HepG2 (cell line): Measurements from ENCODE around the gene UTRN. TPM values are rescaled to one million over a fixed set of nuclear protein-coding genes. Genes with fewer than 3 reads are reported as not detected.
A peak's percentile ranks its signal among the peaks of the same experiment; 100 is the strongest.

Source experiments
- ATAC-seq: fragments of 200-7000 bp; cut with Tn5 transposase; 3 replicates; pipeline ENCODE4 v1.9.1; 2020; ENCODE audit warnings: mild to moderate bottlenecking, moderate library complexity
- BruUV-seq: library from RNA; stranded (reverse); fragments of 400-500 nt; replicated peaks from 2 replicates; lab custom pipeline; 2021; lab: Mats Ljungman, UMichigan
- CTCF ChIA-PET: fragments of 300-600 bp; formaldehyde crosslinking; extraction: SDS; loops from one replicate; lab custom pipeline; 2021; ENCODE audit warnings: low total read pairs, inconsistent platforms, low intra/inter-chr PET ratio; lab: Yijun Ruan, JAX
- POLR2A ChIA-PET: fragments of 350-600 bp; sonication (Branson Sonifier 250); formaldehyde crosslinking; loops from one replicate; lab custom pipeline; 2020; ENCODE audit warnings: antibody characterized with exemption, inconsistent platforms; lab: Yijun Ruan, JAX
- DNase-seq: peaks from one replicate; pipeline ENCODE4 v3.0.0-alpha.2; 2015; ENCODE audit warnings: low spot score
- FAIRE-seq: peaks from 3 replicates; lab custom pipeline; 2011; peaks lifted over from hg19 to GRCh38; lab: Jason Lieb, UNC
- H2AFZ ChIP-seq: one replicate; pipeline ENCODE4 v1.6.1; 2011; ENCODE audit warnings: low read length, inconsistent platforms
- H3K27ac ChIP-seq: fragments of 300-600 bp; 3 replicates; pipeline ENCODE4 v1.8.0; 2011; ENCODE audit warnings: mixed run types, mild to moderate bottlenecking, mixed read lengths, low read length, inconsistent platforms; ENCODE audit not compliant: insufficient read depth; ENCODE audit errors: extremely low read length
- H3K27me3 ChIP-seq, 2 experiments: fragments of 200-600 bp in 1 of 2; 2 replicates in 1 of 2; 3 replicates in 1 of 2; pipeline versions ENCODE4 v1.6.0 to v1.8.0; 2011; ENCODE audit warnings: low read length in 2 of 2, mild to moderate bottlenecking in 2 of 2, moderate library complexity in 2 of 2, inconsistent platforms in 1 of 2; ENCODE audit not compliant: insufficient read depth in 2 of 2, control insufficient read depth in 1 of 2
- H3K36me3 ChIP-seq, 2 experiments: fragments of 200-600 bp in 1 of 2; replicated peaks in 1 of 2; 2 replicates in 1 of 2; 3 replicates in 1 of 2; pipeline versions ENCODE4 v1.5.1 to v1.8.0; 2011; ENCODE audit warnings: low read length in 2 of 2, inconsistent platforms in 1 of 2; ENCODE audit not compliant: insufficient read depth in 2 of 2, control insufficient read depth in 1 of 2
- H3K4me1 ChIP-seq: 2 replicates; pipeline ENCODE4 v1.5.1; 2012; ENCODE audit warnings: low read length, inconsistent platforms; ENCODE audit not compliant: insufficient read depth
- H3K4me2 ChIP-seq: 2 replicates; pipeline ENCODE4 v1.6.0; 2011; ENCODE audit warnings: low read depth, low read length, inconsistent platforms
- H3K4me3 ChIP-seq, 3 experiments: fragments of 200-600 bp in 1 of 3; sonication (generic), shearing (Covaris generic) in 1 of 3; replicated peaks in 1 of 3; 2 replicates each; pipeline ENCODE4 v1.5.1; 2011 to 2016; ENCODE audit warnings: low read length in 3 of 3, inconsistent platforms in 2 of 3, low read depth in 2 of 3, mild to moderate bottlenecking in 2 of 3, control low read depth in 1 of 3, mixed read lengths in 1 of 3; ENCODE audit not compliant: insufficient read depth in 1 of 3
- H3K79me2 ChIP-seq: one replicate; pipeline ENCODE4 v1.6.1; 2011; ENCODE audit warnings: low read length, inconsistent platforms; ENCODE audit not compliant: insufficient read depth
- H3K9ac ChIP-seq: 2 replicates; pipeline ENCODE4 v1.6.0; 2011; ENCODE audit warnings: mild to moderate bottlenecking, low read depth, low read length, inconsistent platforms; ENCODE audit not compliant: insufficient read depth
- H3K9me3 ChIP-seq: 2 replicates; pipeline ENCODE4 v1.5.1; 2012; ENCODE audit warnings: mild to moderate bottlenecking, low read length
- H4K20me1 ChIP-seq: 2 replicates; pipeline ENCODE4 v1.6.0; 2011; ENCODE audit warnings: inconsistent platforms, mild to moderate bottlenecking, low read length, moderate library complexity; ENCODE audit not compliant: insufficient read depth
- ATF7 ChIP-seq, 2 experiments: fragments of 450-650 bp in 1 of 2; sonication (generic) in 1 of 2; formaldehyde crosslinking in 1 of 2; IDR thresholded peaks; 2 replicates each; pipeline versions ENCODE4 v1.4.0 to v1.6.1; 2016 to 2020; ENCODE audit warnings: antibody characterized with exemption in 1 of 2, mild to moderate bottlenecking in 1 of 2, missing genetic modification reagents in 1 of 2
- DNMT3B ChIP-seq: conservative IDR thresholded peaks from 2 replicates; pipeline ENCODE4 v1.6.1; 2016; ENCODE audit warnings: missing biosample characterization, control low read depth
- GTF2F1 ChIP-seq: fragments of 150-350 bp; IDR thresholded peaks from 2 replicates; pipeline ENCODE4 v1.6.1; 2014; ENCODE audit warnings: low read length
- HIVEP1 ChIP-seq: sonication (generic); formaldehyde crosslinking; IDR thresholded peaks from 2 replicates; pipeline ENCODE4 v1.4.0; 2020; ENCODE audit warnings: mild to moderate bottlenecking, missing genetic modification reagents
- HOXA7 ChIP-seq: sonication (generic); formaldehyde crosslinking; IDR thresholded peaks from 2 replicates; pipeline ENCODE4 v1.8.1; 2022; ENCODE audit warnings: mild to moderate bottlenecking, missing genetic modification reagents, moderate library complexity
- NFE2L2 ChIP-seq: fragments of 150-350 bp; IDR thresholded peaks from 2 replicates; pipeline ENCODE4 v1.6.1; 2014; ENCODE audit warnings: low read length
- RBM22 ChIP-seq: fragments of 200-400 bp; formaldehyde crosslinking; optimal IDR thresholded peaks from 2 replicates; pipeline ENCODE3; 2017; ENCODE audit warnings: mild to moderate bottlenecking, low read length, moderate library complexity
- TARDBP ChIP-seq: sonication (generic); formaldehyde crosslinking; IDR thresholded peaks from 2 replicates; pipeline ENCODE4 v1.8.0; 2022; ENCODE audit warnings: mild to moderate bottlenecking, missing genetic modification reagents
- TBL1XR1 ChIP-seq: fragments of 150-350 bp; IDR thresholded peaks from 2 replicates; pipeline ENCODE4 v1.6.1; 2014; ENCODE audit warnings: borderline replicate concordance, low read length; ENCODE audit not compliant: partially characterized antibody
- THRA ChIP-seq: sonication (generic); formaldehyde crosslinking; IDR thresholded peaks from 2 replicates; pipeline ENCODE4 v1.4.0; 2020; ENCODE audit warnings: missing genetic modification reagents, borderline replicate concordance
- ZKSCAN1 ChIP-seq: fragments of 150-350 bp; IDR thresholded peaks from 2 replicates; pipeline ENCODE4 v1.6.1; 2014; ENCODE audit warnings: low read length
- ZNF121 ChIP-seq: sonication (generic); formaldehyde crosslinking; IDR thresholded peaks from 2 replicates; pipeline ENCODE4 v1.5.0; 2020; ENCODE audit warnings: mild to moderate bottlenecking, missing genetic modification reagents
- ZNF639 ChIP-seq: conservative IDR thresholded peaks from 2 replicates; pipeline ENCODE4 v1.6.1; 2018; ENCODE audit warnings: missing genetic modification reagents
- ZNF747 ChIP-seq: sonication (generic); formaldehyde crosslinking; IDR thresholded peaks from 2 replicates; pipeline ENCODE4 v1.8.1; 2023; ENCODE audit warnings: missing genetic modification reagents, mild to moderate bottlenecking, borderline replicate concordance
- WGBS: methylation state at CpG from one replicate; pipeline ENCODE4 v1.1.6; 2017; ENCODE audit warnings: low lambda C conversion rate; 5-methylcytosine and 5-hydroxymethylcytosine counted together
- in situ Hi-C: cut with HindIII; loops from 2 replicates; pipeline ENCODE4 v1.10.0; 2017; ENCODE audit warnings: low pct_unique_long_range_greater_than_20kb; ENCODE audit not compliant: extremely low pct_ligation_motif_present
- intact Hi-C: fragments of 100-400 bp; cut with micrococcal nuclease; formaldehyde crosslinking; loops from one replicate; pipeline ENCODE4 v1.10.0; 2022; ENCODE audit not compliant: unreplicated experiment
- polyA plus RNA-seq, 8 experiments: library from polyadenylated mRNA; depleted of rRNA in 3 of 8; stranded (reverse) in 7 of 8; unstranded in 1 of 8; fragments of >200 nt; fragmentation: Illumina TruSeq in 4 of 8; extraction: Trizol in 4 of 8; gene quantifications; 2 replicates each; pipeline versions ENCODE4 v1.2.1 to v1.2.3, GENCODE V29; 2011 to 2016; ENCODE audit warnings: low read depth in 4 of 8, missing spikeins in 1 of 8, mixed read lengths in 1 of 8; ENCODE audit not compliant: insufficient read depth in 1 of 8
- total RNA-seq, 5 experiments: library from RNA; depleted of rRNA; stranded (reverse); fragments of >200 nt; fragmentation: Illumina TruSeq; extraction: Trizol; gene quantifications; 2 replicates each; pipeline ENCODE4 v1.2.3, GENCODE V29; 2016; ENCODE audit warnings: low read depth in 1 of 5
- TF ChIP-seq, protein P1 (sequence below): sonication (generic); formaldehyde crosslinking; IDR thresholded peaks from 2 replicates; pipeline ENCODE4 v1.8.1; 2023; ENCODE audit warnings: mild to moderate bottlenecking, missing genetic modification reagents, borderline replicate concordance
- TF ChIP-seq, protein P2 (sequence below): sonication (generic); formaldehyde crosslinking; IDR thresholded peaks from 2 replicates; pipeline ENCODE4 v1.4.0; 2020; ENCODE audit warnings: missing genetic modification reagents, borderline replicate concordance

UTRN gene
- total and polyA plus RNA-seq, 2 of the 13 experiments (the other 11 are each of a cell fraction or from before 2014, with no cell fraction given), result 102 to 116 TPM

- no TSS peak for BruUV-seq
- Histone ChIP-seq H3K9me3 (no peaks in the 10 kb centered on the region), H3K27me3 (no peaks in the 10 kb centered on the region), H3K36me3 (peaks cover 28 to 57% of the 10 kb centered on the region in 2 experiments), H4K20me1 (peaks cover 4% of the 10 kb centered on the region), H3K79me2 (peaks cover 94% of the 10 kb centered on the region), H3K27ac (no peak overlapping the region), H2AFZ (no peak overlapping the region), H3K4me3 (no peak overlapping the region), H3K9ac (no peak overlapping the region), H3K4me2 (no peak overlapping the region), H3K4me1 (peaks cover 94% of the 10 kb centered on the region)
- ChIA-PET POLR2A (interaction anchor here (0.5 kb wide), 1 partner anchor 36 kb away, joined by 3 read pairs; no protein-coding TSS in a partner anchor), CTCF (no interaction called here)
- DNase-seq (no peak), ATAC-seq (no peak), FAIRE-seq (no peak)
- 96% methylated on average over 3 of the region's 3 CpGs for WGBS
- intact Hi-C loops, result no loop called here
- in situ Hi-C loops, result no loop called here
- no peak for TF ChIP-seq TBL1XR1
- TF ChIP-seq ZNF639, result no peak
- no peak for TF ChIP-seq GTF2F1
- no peak for TF ChIP-seq TARDBP (CRISPR knock-in tag)
- no peak for TF ChIP-seq DNMT3B (CRISPR knock-in tag)
- TF ChIP-seq, protein P1, sequence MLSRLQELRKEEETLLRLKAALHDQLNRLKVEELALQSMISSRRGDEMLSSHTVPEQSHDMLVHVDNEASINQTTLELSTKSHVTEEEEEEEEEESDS, result no peak
- no peak for TF ChIP-seq NFE2L2
- no peak for TF ChIP-seq ZKSCAN1
- TF ChIP-seq RBM22, result peak; percentile 53
- TF ChIP-seq HOXA7 (CRISPR knock-in tag), result no peak
- TF ChIP-seq, protein P2, sequence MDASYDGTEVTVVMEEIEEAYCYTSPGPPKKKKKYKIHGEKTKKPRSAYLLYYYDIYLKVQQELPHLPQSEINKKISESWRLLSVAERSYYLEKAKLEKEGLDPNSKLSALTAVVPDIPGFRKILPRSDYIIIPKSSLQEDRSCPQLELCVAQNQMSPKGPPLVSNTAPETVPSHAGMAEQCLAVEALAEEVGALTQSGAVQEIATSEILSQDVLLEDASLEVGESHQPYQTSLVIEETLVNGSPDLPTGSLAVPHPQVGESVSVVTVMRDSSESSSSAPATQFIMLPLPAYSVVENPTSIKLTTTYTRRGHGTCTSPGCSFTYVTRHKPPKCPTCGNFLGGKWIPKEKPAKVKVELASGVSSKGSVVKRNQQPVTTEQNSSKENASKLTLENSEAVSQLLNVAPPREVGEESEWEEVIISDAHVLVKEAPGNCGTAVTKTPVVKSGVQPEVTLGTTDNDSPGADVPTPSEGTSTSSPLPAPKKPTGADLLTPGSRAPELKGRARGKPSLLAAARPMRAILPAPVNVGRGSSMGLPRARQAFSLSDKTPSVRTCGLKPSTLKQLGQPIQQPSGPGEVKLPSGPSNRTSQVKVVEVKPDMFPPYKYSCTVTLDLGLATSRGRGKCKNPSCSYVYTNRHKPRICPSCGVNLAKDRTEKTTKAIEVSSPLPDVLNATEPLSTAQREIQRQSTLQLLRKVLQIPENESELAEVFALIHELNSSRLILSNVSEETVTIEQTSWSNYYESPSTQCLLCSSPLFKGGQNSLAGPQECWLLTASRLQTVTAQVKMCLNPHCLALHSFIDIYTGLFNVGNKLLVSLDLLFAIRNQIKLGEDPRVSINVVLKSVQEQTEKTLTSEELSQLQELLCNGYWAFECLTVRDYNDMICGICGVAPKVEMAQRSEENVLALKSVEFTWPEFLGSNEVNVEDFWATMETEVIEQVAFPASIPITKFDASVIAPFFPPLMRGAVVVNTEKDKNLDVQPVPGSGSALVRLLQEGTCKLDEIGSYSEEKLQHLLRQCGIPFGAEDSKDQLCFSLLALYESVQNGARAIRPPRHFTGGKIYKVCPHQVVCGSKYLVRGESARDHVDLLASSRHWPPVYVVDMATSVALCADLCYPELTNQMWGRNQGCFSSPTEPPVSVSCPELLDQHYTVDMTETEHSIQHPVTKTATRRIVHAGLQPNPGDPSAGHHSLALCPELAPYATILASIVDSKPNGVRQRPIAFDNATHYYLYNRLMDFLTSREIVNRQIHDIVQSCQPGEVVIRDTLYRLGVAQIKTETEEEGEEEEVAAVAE (CRISPR knock-in tag), result no peak
- no peak for TF ChIP-seq HIVEP1
- TF ChIP-seq ZNF121 (CRISPR knock-in tag), result no peak
- no peak for TF ChIP-seq THRA (CRISPR knock-in tag)
- TF ChIP-seq ZNF747 (CRISPR knock-in tag), result no peak
- peak; percentile 16; the same call in 1 of the 2 replicates for TF ChIP-seq ATF7 (IDR thresholded peaks at IDR 0.05)
- TF ChIP-seq ATF7 (CRISPR knock-in tag; IDR thresholded peaks at IDR 0.05), result no peak
Measured at GRCh38 chr6:144307880-144308279, 22.7 kb downstream of the UTRN start.
